HCT116 (cell line): ENCODE measurements around the gene MGRN1. TPM values are rescaled to one million over a fixed set of nuclear protein-coding genes. Genes with fewer than 3 reads are reported as not detected.

Experiments used
- ATAC-seq: fragments of 200-7000 bp; cut with Tn5 transposase; 2 replicates; pipeline ENCODE4 v1.9.1; 2020; ENCODE audit warnings: mild to moderate bottlenecking, moderate library complexity
- BruUV-seq: library from RNA; stranded (reverse); fragments of 400-500 nt; replicated peaks from 2 replicates; lab custom pipeline; 2021; lab: Mats Ljungman, UMichigan
- CTCF ChIA-PET: fragments of 300-600 bp; sonication (Branson Sonifier 250); formaldehyde crosslinking; loops from one replicate; lab custom pipeline; 2021; ENCODE audit warnings: antibody characterized with exemption; lab: Charles Lee
- POLR2A ChIA-PET: fragments of 300-600, 350-600 bp; sonication (Branson Sonifier 250); formaldehyde crosslinking; loops from one replicate; lab custom pipeline; 2021; ENCODE audit warnings: antibody characterized with exemption; lab: Charles Lee
- RAD21 ChIA-PET, 2 experiments: fragments of 300-600 bp; sonication (Branson Sonifier 250); formaldehyde crosslinking; loops; one replicate each; lab custom pipeline; 2023; ENCODE audit warnings: low total read pairs in 2 of 2; ENCODE audit not compliant: uncharacterized antibody in 2 of 2, unreplicated experiment in 2 of 2, low non-redundant PET in 1 of 2; lab: Charles Lee
- DNase-seq: peaks from one replicate; pipeline ENCODE4 v3.0.0-alpha.2; 2010; ENCODE audit warnings: low read depth, low spot score
- H2AFZ ChIP-seq: fragments of 200-600 bp; shearing (Covaris generic), sonication (generic); 2 replicates; pipeline ENCODE4 v1.6.1; 2017; ENCODE audit warnings: low read depth, mixed run types, mixed read lengths, antibody characterized with exemption, low read length; ENCODE audit not compliant: poor library complexity, severe bottlenecking
- H3K27ac ChIP-seq: 2 replicates; pipeline ENCODE4 v1.5.1; 2012; ENCODE audit warnings: low read depth, low read length
- H3K27me3 ChIP-seq: fragments of 200-600 bp; sonication (generic); 2 replicates; pipeline ENCODE4 v1.6.1; 2016; ENCODE audit warnings: mixed run types, low read length, mixed read lengths; ENCODE audit not compliant: insufficient read depth
- H3K36me3 ChIP-seq, 2 experiments: fragments of 200-500 bp in 1 of 2; fragments of 200-600 bp in 1 of 2; sonication (Bioruptor generic) in 1 of 2; sonication (generic) in 1 of 2; 2 replicates each; pipeline versions ENCODE4 v1.5.1 to v1.6.1; 2014 to 2016; ENCODE audit warnings: low read length in 2 of 2, inconsistent platforms in 1 of 2, mixed read lengths in 1 of 2, mixed run types in 1 of 2; ENCODE audit not compliant: insufficient read depth in 2 of 2, control insufficient read depth in 1 of 2
- H3K4me1 ChIP-seq, 2 experiments: fragments of 200-600 bp in 1 of 2; sonication (generic) in 1 of 2; 2 replicates each; pipeline versions ENCODE4 v1.5.1 to v1.6.1; 2012 to 2017; ENCODE audit warnings: low read length in 2 of 2, inconsistent platforms in 1 of 2, mild to moderate bottlenecking in 1 of 2, mixed read lengths in 1 of 2, mixed run types in 1 of 2, moderate library complexity in 1 of 2; ENCODE audit not compliant: insufficient read depth in 2 of 2, control insufficient read depth in 1 of 2
- H3K4me2 ChIP-seq: fragments of 200-600 bp; sonication (generic); 2 replicates; pipeline ENCODE4 v1.6.1; 2017; ENCODE audit warnings: mixed run types, low read length, mixed read lengths
- H3K4me3 ChIP-seq, 2 experiments: fragments of 200-600 bp in 1 of 2; sonication (generic) in 1 of 2; replicated peaks in 1 of 2; 2 replicates each; pipeline ENCODE4 v1.5.1; 2011 to 2016; ENCODE audit warnings: low read length in 2 of 2, control low read depth in 1 of 2, low read depth in 1 of 2, mild to moderate bottlenecking in 1 of 2, mixed read lengths in 1 of 2, mixed run types in 1 of 2
- H3K79me2 ChIP-seq: fragments of 200-600 bp; sonication (generic); 2 replicates; pipeline ENCODE4 v1.6.1; 2017; ENCODE audit warnings: mild to moderate bottlenecking, mixed run types, low read length, moderate library complexity, mixed read lengths; ENCODE audit not compliant: insufficient read depth
- H3K9ac ChIP-seq: fragments of 200-600 bp; sonication (generic); 2 replicates; pipeline ENCODE4 v1.6.1; 2016; ENCODE audit warnings: low read length, mixed read lengths
- H3K9me2 ChIP-seq: fragments of 200-600 bp; sonication (generic), shearing (Covaris generic); 2 replicates; pipeline ENCODE4 v1.6.1; 2017; ENCODE audit warnings: mixed run types, mild to moderate bottlenecking, moderate library complexity; ENCODE audit not compliant: insufficient read depth
- H3K9me3 ChIP-seq, 2 experiments: fragments of 200-500 bp in 1 of 2; fragments of 200-600 bp in 1 of 2; sonication (Bioruptor generic) in 1 of 2; sonication (generic) in 1 of 2; 2 replicates each; pipeline ENCODE4 v1.6.1; 2014 to 2017; ENCODE audit warnings: low read length in 2 of 2, mixed read lengths in 2 of 2, inconsistent platforms in 1 of 2, low read depth in 1 of 2, mild to moderate bottlenecking in 1 of 2, mixed run types in 1 of 2, moderate library complexity in 1 of 2; ENCODE audit not compliant: control insufficient read depth in 1 of 2, insufficient read depth in 1 of 2
- H4K20me1 ChIP-seq: fragments of 200-600 bp; sonication (generic), shearing (Covaris generic); 2 replicates; pipeline ENCODE4 v1.6.1; 2017; ENCODE audit warnings: mixed run types, mild to moderate bottlenecking, moderate library complexity; ENCODE audit not compliant: insufficient read depth
- ATF3 ChIP-seq: IDR thresholded peaks from 2 replicates; pipeline ENCODE4 v1.6.1; 2012
- CBX3 ChIP-seq: IDR thresholded peaks from 2 replicates; pipeline ENCODE4 v1.6.1; 2012; ENCODE audit warnings: low read depth
- CEBPB ChIP-seq: IDR thresholded peaks from 2 replicates; pipeline ENCODE4 v1.6.1; 2012; ENCODE audit warnings: low read depth
- CTCF ChIP-seq, 3 experiments: fragments of 200-600 bp in 1 of 3; sonication (generic) in 1 of 3; IDR thresholded peaks in 2 of 3; conservative IDR thresholded peaks in 1 of 3; 2 replicates each; pipeline ENCODE4 v1.5.1; 2012 to 2017; ENCODE audit warnings: low read depth in 2 of 3, low read length in 2 of 3, antibody characterized with exemption in 1 of 3, borderline replicate concordance in 1 of 3, control low read depth in 1 of 3, mild to moderate bottlenecking in 1 of 3, mixed read lengths in 1 of 3, mixed run types in 1 of 3, moderate library complexity in 1 of 3; ENCODE audit not compliant: insufficient read depth in 1 of 3
- EGR1 ChIP-seq: IDR thresholded peaks from 2 replicates; pipeline ENCODE4 v1.6.1; 2012; ENCODE audit warnings: low read depth
- ELF1 ChIP-seq: IDR thresholded peaks from 2 replicates; pipeline ENCODE4 v1.6.1; 2012; ENCODE audit warnings: low read depth, borderline replicate concordance
- EZH2 ChIP-seq: fragments of 200-600 bp; sonication (generic); IDR thresholded peaks from 2 replicates; pipeline ENCODE4 v1.6.1; 2017; ENCODE audit warnings: antibody characterized with exemption, mixed run types
- EZH2phosphoT487 ChIP-seq: fragments of 200-600 bp; IDR thresholded peaks from 2 replicates; pipeline ENCODE4 v1.6.1; 2018; ENCODE audit warnings: antibody characterized with exemption, borderline replicate concordance
- FOSL1 ChIP-seq: IDR thresholded peaks from 2 replicates; pipeline ENCODE4 v1.6.1; 2012; ENCODE audit warnings: low read depth
- JUND ChIP-seq: IDR thresholded peaks from 2 replicates; pipeline ENCODE4 v1.6.1; 2012
- POLR2AphosphoS5 ChIP-seq: IDR thresholded peaks from 2 replicates; pipeline ENCODE4 v1.6.1; 2011; ENCODE audit warnings: mild to moderate bottlenecking, low read depth, low read length, moderate library complexity
- RAD21 ChIP-seq: IDR thresholded peaks from 2 replicates; pipeline ENCODE4 v1.6.1; 2012; ENCODE audit warnings: low read depth, mild to moderate bottlenecking
- REST ChIP-seq: IDR thresholded peaks from 2 replicates; pipeline ENCODE4 v1.6.1; 2012; ENCODE audit warnings: low read depth
- SIN3A ChIP-seq: IDR thresholded peaks from 2 replicates; pipeline ENCODE4 v1.6.1; 2012; ENCODE audit warnings: low read depth
- TCF7L2 ChIP-seq: IDR thresholded peaks from 2 replicates; pipeline ENCODE4 v1.7.0; 2011; ENCODE audit warnings: borderline replicate concordance, inconsistent platforms; ENCODE audit not compliant: insufficient read depth, insufficient read length; ENCODE audit errors: extremely low read depth
- YY1 ChIP-seq: IDR thresholded peaks from 2 replicates; pipeline ENCODE4 v1.6.1; 2011; ENCODE audit warnings: low read length, low read depth, moderate library complexity, mild to moderate bottlenecking; ENCODE audit not compliant: insufficient replicate concordance; ENCODE audit errors: extremely low read depth
- ZBTB33 ChIP-seq: IDR thresholded peaks from 2 replicates; pipeline ENCODE4 v1.6.1; 2011; ENCODE audit warnings: mild to moderate bottlenecking, low read length, moderate library complexity; ENCODE audit not compliant: insufficient replicate concordance; ENCODE audit errors: extremely low read depth
- ZFX ChIP-seq: fragments of 450-650 bp; IDR thresholded peaks from 2 replicates; pipeline ENCODE4 v1.6.1; 2017
- ZNF274 ChIP-seq: fragments of 200-500 bp; sonication (Bioruptor generic); IDR thresholded peaks from 2 replicates; pipeline ENCODE4 v1.6.1; 2014; ENCODE audit warnings: mild to moderate bottlenecking, low read depth, low read length, inconsistent platforms
- intact Hi-C: fragments of 100-400 bp; cut with micrococcal nuclease; formaldehyde crosslinking; loops from 2 replicates; pipeline ENCODE4 v1.10.0; 2022
- total RNA-seq: library from RNA; stranded (reverse); gene quantifications from one replicate; pipeline ENCODE4 v1.2.1, GENCODE V29; 2021; ENCODE audit not compliant: unreplicated experiment
- TF ChIP-seq, protein P1 (sequence below): IDR thresholded peaks from 2 replicates; pipeline ENCODE4 v1.6.1; 2012

The MGRN1 gene
- total RNA-seq, 1 experiment from 2014 or later: 50.6 TPM

DNA sequence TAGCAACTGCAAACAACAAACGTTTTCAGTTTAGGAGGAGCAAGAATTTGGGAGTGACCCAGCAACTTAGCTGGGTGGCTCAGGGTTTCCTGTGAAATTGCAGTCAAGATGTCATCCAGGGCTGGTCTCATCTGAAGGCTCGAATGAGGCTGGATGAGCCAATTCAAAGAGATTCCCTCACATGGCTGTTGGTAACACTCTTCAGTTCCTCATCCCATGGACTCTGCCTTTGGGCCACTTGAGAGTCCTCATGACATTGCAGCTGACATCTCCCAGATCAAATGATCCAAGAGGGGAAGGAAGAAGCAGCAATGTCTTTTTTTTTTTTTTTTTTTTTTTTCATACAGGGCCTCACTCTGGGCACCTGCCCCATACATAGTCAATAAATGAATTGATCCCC, 36.2 kb upstream of the MGRN1 start:
- RAD21 ChIA-PET: no interaction called here
- H3K4me3 ChIP-seq: no peak overlapping the region
- H3K4me1 ChIP-seq: peaks cover 0 to 5% of the 10 kb centered on the region in 2 experiments; a peak in 2 of 4 replicates
- no peaks in the 10 kb centered on the region for H3K79me2 ChIP-seq
- ATAC-seq: no peak
- intact Hi-C loops: no loop called here
- no peak overlapping the region for H3K9ac ChIP-seq
- H3K36me3 ChIP-seq: no peaks in the 10 kb centered on the region
- H3K27me3 ChIP-seq: no peaks in the 10 kb centered on the region
- no peak for TF ChIP-seq CEBPB
- TF ChIP-seq ATF3: no peak
- TF ChIP-seq CBX3: no peak
- TF ChIP-seq FOSL1: no peak
- no peak for TF ChIP-seq SIN3A
- no peak for TF ChIP-seq RAD21
- no peak for TF ChIP-seq ZBTB33
- no peak for TF ChIP-seq ELF1
- no peak for TF ChIP-seq EGR1
- no peak for TF ChIP-seq ZFX
- TF ChIP-seq ZNF274: no peak
- TF ChIP-seq EZH2phosphoT487: no peak
- no peak for TF ChIP-seq JUND
- TF ChIP-seq POLR2AphosphoS5: no peak
- TF ChIP-seq TCF7L2: no peak
- TF ChIP-seq CTCF (IDR thresholded peaks at IDR 0.05 in 2 of 3, conservative IDR thresholded peaks at IDR 0.05 in 1 of 3; ENCODE audit: borderline replicate concordance in 1 of 3, insufficient read depth in 1 of 3, low read depth in 2 of 3, low read length in 2 of 3): no peak
- TF ChIP-seq, protein P1, sequence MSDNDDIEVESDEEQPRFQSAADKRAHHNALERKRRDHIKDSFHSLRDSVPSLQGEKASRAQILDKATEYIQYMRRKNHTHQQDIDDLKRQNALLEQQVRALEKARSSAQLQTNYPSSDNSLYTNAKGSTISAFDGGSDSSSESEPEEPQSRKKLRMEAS: no peak
- TF ChIP-seq REST: no peak
- no peak for TF ChIP-seq YY1
- TF ChIP-seq EZH2: no peak
- TF ChIP-seq, all 23 proteins: peak for 0
- Histone ChIP-seq H4K20me1 (no peaks in the 10 kb centered on the region), H3K4me2 (no peak overlapping the region), H2AFZ (no peak overlapping the region), H3K9me2 (no peaks in the 10 kb centered on the region), H3K27ac (no peak overlapping the region), H3K9me3 (peaks cover 0 to 9% of the 10 kb centered on the region in 2 experiments; a peak in 2 of 4 replicates)
- ChIA-PET CTCF (no interaction called here), POLR2A (no interaction called here)
- DNase-seq: no peak
- no TSS peak for BruUV-seq
